Ramos (cell line): ENCODE results near the gene HNRNPCL1.
"Not testable (repeated sequence)": the region's sequence is repeated elsewhere in the genome, so short reads cannot be mapped to it uniquely, and the experiment has no call there.

Experiments
- in situ Hi-C: fragments of 300-500 bp; cut with MboI; formaldehyde crosslinking; loops from one replicate; pipeline ENCODE4 v1.14.3; 2022; ENCODE audit warnings: low sequenced_read_pairs; ENCODE audit not compliant: unreplicated experiment

HNRNPCL1 gene

DNA sequence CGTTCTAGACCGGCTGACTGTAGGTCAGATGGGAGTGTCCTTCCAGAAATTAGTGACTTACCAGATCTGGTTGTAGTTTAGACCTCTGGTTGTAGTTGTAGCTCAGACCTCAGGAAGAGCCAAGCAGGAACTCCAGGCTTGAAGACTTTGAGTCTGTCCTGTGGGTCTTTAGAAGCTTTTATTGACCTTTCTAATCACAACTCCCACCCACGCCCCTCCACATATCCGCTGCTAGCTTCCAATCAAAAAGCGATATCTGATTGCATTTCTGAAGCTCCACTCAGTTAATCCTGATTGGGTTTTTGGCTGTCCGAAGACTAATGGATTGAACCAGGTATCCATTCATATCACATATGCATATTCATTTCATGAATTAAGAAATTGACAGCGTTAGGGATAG lies at the start of gene HNRNPCL1:
HNRNPCL1 (minus strand) TSS at position 101 of the 400 bp plus-strand sequence. CDS start 431 bp downstream, outside the sequence.
- in situ Hi-C loops = not testable (repeated sequence)

DNA sequence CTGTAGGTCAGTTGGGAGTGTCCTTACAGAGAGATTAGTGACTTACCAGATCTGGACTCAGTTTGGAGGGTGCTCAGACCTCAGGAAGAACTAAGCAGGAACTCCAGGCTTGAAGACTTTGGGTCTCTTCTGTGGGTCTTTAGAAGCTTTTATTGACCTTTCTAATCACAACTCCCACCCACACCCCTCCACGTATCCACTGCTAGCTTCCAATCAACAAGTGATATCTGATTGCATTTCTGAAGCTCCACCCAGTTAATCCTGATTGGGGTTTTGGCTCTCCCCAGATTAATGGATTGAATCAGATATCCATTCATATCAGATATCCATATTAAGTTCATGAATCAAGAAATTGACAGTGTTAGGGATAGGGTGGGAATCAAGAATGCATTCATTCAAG lies 49.6 kb upstream of the HNRNPCL1 start, which contains the start of gene PRAMEF10:
PRAMEF10 (minus strand) TSS at position 101 of the 400 bp plus-strand sequence. CDS start 2,423 bp downstream, outside the sequence.
- in situ Hi-C loops = not testable (repeated sequence)

DNA sequence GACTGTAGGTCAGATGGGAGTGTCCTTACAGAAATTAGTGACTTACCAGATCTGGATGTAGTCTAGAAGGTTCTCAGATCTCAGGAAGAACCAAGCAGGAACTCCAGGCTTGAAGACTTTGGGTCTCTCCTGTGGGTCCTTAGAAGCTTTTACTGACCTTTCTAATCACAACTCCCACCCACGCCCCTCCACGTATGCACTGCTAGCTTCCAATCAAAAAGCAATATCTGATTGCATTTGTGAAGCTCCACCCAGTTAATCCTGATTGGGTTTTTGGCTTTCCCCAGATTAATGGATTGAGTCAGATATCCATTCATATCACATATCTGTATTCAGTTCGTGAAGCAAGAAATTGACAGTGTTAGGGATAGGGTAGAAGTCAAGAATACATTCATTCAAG lies 37.6 kb upstream of the HNRNPCL1 start, which contains the start of gene PRAMEF4:
PRAMEF4 (minus strand) TSS at position 101 of the 400 bp plus-strand sequence. CDS start 2,807 bp downstream, outside the sequence.
- in situ Hi-C loops = not testable (repeated sequence)

DNA sequence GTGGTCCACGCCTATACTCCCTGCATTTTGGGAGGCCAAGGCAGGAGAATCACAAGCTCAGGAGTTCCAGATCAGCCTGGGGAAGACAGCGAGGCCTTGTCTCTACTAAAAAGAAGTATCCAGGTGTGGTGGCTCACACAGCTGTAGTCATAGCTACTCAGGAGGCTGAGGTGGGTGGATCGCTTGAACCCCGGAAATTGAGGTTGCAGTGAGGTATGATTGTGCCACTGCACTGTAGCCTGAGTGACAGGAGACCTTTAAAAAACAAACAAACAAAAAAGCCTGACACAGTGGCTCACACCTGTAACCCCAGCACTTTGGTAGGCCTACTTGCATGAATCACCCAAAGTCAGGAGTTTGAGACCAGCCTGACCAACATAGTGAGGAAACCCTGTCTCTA lies 29.9 kb upstream of the HNRNPCL1 start:
- in situ Hi-C loops = not testable (repeated sequence)

DNA sequence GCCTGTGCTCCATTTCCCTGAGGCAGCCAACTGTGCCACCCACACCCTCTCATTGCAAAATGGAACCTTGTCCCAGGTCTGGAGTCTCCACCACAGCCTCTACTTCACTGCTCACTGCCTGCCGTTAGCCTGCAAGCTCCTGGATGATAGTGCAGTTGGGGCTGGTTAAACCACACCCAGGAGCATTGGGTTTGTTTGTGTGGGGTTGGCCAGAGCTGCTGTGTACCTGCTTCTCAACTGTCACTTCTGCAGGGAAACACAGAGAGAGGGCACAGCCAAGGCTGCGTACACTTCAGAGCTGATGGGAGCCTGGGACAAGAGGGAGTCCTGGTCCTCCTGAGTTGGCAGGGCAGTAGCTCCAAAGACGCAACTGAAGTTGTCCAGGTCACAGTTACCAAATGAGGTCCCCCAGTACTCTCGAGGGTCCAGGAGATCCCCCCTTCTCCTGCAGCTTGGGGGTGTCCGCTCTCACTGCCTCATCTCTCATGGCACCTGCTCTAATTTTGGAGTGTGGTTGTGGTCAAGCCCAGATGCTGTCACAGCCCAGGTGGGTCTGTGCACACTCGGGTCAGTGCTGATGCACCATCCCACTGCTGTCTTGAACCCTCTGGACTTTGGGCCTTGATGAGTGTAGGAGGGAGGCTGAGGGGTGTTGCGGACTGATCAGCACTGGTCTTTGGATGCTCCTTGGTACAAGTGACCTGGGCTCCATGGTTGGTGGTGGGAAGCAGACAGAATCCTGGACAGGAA lies 14.8 kb upstream of the HNRNPCL1 start:
- in situ Hi-C loops = not testable (repeated sequence)

DNA sequence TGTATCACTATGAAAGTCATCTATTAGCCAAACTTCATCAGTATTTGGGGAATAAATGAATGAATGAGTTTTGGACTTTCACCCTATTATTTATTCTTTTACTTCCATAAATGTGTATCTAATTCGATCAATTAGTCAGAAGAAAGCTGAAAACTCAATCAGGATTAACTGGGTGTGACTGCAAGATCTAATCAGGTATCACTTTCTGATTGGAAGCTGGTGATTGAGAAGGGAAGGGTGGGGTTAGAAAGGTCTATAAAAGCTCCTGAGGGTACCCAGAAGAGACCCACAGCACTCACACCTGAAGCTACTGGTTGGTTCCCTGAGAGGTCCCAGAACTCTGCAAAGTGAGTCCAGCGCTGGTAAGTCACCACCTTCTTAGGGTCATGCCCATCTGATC lies 8.3 kb upstream of the HNRNPCL1 start, which contains the start of gene PRAMEF2:
PRAMEF2 (plus strand) TSS at position 301 of the 400 bp plus-strand sequence. CDS start 1,924 bp downstream, outside the sequence.
- in situ Hi-C loops = not testable (repeated sequence)

DNA sequence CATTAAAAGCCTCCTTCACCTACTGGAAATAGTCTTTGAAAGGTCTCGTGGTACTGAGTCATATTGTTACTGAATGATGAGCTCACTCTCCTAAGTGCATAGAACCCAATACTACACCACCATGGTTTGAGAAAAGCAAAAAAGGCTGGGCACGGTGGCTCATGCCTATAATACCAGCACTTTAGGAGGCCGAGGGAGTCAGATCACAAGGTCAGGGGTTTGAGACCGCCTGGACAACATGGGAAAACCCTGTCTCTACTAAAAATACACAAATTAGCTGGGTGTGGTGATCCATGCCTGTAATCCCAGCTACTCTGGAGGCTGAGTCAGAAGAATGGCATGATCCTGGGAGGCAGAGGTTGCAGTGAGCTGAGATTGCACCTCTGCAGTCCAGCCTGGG lies 3.3 kb upstream of the HNRNPCL1 start:
- in situ Hi-C loops = no loop called here

DNA sequence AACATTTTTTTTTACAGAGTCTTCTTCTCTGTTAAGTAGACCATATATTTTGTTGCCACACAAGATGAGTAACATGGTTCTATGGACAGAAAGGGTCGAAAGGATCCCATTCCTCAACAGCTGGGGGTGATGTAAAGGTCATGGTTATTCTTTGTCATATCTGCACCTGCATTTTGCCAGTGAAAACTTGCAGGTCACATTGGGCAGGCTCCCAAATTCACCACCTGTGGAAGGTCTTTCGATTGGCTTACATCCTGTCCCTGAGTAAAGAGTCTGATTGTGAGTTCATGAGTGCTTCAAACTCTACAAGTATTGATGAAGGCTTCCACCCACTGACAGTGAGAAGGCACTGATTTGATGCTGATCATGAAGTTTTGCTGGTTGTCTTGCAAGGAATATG lies 15.3 kb downstream of the HNRNPCL1 start:
- in situ Hi-C loops = not testable (repeated sequence)

DNA sequence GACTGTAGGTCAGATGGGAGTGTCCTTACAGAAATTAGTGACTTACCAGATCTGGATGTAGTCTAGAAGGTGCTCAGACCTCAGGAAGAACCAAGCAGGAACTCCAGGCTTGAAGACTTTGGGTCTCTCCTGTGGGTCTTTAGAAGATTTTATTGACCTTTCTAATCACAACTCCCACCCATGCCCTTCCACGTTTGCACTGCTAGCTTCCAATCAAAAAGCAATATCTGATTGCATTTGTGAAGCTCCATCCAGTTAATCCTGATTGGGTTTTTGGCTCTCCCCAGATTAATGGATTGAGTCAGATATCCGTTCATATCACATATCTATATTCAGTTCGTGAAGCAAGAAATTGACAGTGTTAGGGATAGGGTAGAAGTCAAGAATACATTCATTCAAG lies 17.2 kb downstream of the HNRNPCL1 start, which contains the start of gene PRAMEF11:
PRAMEF11 (minus strand) TSS at position 101 of the 400 bp plus-strand sequence. CDS start 2,621 bp downstream, outside the sequence.
- in situ Hi-C loops = not testable (repeated sequence)

DNA sequence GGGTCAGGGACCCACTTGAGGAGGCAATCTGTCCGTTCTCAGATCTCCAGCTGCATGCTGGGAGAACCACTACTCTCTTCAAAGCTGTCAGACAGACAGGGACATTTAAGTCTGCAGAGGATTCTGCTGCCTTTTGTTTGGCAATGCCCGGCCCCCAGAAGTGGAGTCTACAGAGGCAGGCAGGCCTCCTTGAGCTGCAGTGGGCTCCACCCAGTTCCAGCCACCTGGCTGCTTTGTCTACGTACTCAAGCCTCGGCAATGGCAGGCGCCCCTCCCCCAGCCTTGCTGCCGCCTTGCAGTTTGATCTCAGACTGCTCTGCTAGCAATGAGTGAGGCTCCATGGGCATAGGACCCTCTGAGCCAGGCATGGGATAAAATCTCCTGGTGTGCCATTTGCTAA lies 29.5 kb downstream of the HNRNPCL1 start:
- in situ Hi-C loops = not testable (repeated sequence)

DNA sequence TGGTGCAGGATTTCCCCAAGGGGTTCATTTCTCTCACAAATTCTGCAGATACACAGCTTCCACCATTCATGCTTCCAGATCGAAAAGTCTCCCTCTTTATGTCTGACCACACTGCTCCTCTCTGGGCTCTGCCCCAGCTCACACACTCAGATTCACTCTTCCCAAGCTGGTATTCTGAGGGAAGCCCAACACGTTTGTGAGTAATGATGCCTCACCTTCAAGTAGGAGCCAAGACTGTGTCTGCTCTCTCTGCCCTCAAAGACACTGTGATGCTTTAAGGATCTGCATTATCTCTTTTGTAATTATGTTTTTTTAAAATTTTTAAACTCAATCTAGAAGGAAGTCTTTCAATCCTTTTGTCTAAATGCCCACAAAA lies 37.1 kb downstream of the HNRNPCL1 start:
- in situ Hi-C loops = no loop called here

DNA sequence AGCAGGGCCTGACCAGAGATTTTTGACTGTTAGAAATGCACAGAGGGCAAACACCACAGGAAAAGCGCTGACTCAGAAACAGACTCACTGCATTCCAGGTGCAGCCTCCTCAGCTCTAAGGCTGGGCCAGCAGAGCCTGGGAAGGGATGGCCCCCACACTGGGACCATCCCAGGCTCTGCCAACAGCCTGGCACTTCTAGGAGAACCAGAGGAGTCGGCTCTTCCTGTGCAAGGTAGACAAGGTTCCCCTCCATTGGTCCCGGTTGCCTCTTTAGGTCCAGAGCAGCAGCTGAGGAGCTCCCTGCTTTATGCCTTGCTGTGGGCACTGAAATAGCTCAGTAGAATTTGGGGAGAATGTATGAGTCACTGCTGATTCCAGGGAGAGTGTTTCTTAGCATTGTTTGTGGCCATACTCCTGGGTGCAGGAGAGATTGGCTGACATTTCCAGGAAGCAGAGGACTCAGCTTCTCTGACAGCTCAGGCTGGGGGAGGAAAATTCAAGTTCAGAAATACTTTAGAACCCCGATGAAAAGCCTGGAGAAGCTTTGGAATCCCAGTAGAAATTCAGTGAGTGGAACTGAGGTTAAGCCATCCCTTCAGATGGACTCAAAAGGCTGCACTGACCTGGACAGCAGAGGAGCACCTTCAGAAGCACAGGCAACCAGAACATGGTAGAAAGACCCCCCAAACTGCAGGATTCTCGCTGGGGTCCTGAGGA lies 37.7 kb downstream of the HNRNPCL1 start:
- in situ Hi-C loops = no loop called here

DNA sequence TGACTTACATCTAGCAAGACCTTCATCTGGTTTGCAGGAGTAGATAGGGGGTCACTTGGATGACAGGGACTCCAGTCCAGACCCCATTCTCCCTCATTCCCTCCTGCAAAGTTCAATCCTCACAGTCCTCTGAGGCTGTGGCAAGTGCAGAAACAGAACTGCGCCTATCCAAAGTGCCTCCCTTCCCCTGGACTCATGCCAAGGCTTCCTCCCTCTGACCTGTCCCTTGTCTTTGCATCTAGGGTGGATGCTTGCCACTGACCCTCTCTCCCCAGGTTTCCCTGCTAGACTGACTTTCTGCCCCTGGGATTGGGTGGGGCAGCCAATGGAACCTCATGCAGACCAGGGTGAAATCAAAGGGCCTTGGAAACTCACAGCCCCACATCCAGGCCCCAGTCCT lies 38.6 kb downstream of the HNRNPCL1 start:
- in situ Hi-C loops = no loop called here

DNA sequence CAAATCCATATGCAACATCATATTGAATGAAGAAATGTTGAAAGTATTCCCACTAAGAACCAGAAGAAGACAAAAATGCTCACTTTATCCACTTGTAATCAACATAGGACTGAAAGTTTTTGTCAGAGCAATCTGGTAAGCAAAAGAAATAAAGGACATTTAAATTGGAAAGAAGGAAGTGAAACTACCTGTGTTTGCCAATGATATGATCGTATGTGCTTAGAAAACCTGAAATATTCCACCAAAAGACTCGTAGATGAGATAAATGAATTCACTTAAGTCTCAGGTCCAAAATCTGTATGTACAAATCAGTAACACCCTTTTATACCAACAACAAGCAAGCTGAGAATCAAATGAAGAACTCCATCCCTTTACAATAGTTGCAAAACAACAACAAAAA lies 48.8 kb downstream of the HNRNPCL1 start:
- in situ Hi-C loops = no loop called here

DNA sequence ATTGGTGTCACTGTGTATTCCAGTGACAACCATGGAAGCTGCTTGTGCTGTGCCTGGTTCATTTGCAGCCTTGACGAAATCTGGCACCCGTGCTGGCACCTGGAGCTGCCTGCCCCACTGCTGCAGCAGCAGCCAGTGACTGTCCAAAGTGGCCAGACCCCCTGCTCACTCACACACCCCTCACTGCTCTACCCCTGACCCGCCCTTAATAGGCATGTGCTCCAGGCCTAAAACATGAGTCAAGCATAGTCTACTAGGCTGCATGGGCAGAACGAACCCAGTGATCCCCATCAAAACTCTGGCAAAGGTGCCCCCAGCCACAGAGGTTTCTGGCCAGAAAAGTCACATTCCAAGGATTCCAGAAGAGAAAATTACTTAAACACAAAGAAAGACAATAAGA lies 49.6 kb downstream of the HNRNPCL1 start:
- in situ Hi-C loops = no loop called here
